Measurements from ENCODE around the gene EVI5L.
"Not testable (repeated sequence)": the region's sequence is repeated elsewhere in the genome, so short reads cannot be mapped to it uniquely, and the experiment has no call there.

The EVI5L gene

GRCh38 chr19:7848779-7849457 lies 18.9 kb downstream of the EVI5L start:
- DNase-seq, result no peak

DNA sequence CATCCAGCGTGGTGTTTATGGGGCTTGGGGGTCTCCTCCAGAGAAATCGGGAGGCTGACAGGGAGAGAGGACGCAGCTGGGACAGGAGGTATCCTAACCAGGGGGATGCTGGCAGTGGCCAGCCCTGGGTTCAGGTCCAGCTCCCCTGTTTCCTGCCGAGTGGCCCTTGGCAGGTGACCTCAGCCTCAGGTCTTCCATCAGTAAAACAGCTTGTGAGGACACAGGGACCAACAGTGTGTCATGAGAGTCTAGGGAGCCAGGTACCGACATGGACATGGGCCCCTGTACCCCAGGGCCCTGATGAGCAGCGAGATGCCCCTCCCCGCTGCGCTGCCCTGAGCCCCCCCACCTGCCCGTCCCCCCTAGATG lies 19.6 kb downstream of the EVI5L start:
- no peak for DNase-seq

GRCh38 chr19:7850000-7850813 lies 20.2 kb downstream of the EVI5L start:
- DNase-seq, result no peak

DNA sequence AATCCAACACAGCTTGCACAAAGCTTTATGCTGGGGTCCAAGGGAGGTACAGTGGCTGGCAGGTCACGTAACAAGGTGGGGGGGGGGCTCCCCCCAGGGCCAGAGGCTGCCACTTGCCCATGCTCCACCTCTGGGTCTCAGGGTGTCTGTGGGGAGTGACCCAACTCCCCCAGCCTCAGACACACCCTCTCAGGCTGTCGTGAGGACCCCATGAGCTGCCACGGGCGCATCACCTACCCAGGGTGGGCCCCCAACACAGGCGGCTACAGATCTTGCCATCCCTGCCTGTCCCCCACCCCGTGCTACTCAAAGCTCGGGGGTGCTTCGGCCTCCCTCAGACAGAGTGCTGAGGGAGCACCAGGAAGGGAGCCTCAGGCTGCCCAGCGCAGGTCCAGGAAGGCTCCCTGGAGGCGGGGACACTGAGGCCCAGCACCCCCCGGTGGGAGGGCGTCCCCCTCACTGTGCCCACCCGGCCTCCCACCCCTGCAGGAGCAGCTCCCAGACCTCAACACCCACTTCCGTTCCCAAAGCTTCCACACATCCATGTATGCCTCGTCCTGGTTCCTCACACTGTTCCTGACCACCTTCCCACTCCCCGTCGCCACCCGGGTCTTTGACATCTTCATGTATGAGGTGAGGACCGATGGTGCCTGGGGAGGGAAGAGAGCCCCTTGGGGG lies 21.1 kb downstream of the EVI5L start:
- no peak for DNase-seq

GRCh38 chr19:7851623-7852500 lies 21.8 kb downstream of the EVI5L start:
- DNase-seq, result no peak

- DNase-seq, result peak; percentile 83
Measured at GRCh38 chr19:7852851-7853769, 23.1 kb downstream of the EVI5L start.

DNA sequence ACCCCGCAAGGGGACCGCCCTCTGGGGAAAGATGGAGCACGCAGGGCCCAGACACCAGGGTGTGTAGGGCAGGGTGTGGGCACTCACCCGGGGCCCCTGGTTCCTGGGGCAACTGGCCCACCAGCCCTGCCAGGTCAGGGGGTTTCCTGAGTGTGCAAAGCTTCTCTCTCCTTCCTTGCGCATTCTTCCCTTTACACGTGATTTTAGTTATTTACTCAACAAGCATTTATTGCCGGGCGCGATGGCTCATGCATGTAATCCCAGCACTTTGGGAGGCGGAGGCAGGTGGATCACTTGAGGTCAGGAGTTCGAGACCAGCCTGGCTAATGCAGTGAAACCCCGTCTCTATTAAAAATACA lies 23.7 kb downstream of the EVI5L start:
- DNase-seq, result no peak

GRCh38 chr19:7855426-7856108 lies 25.5 kb downstream of the EVI5L start:
- no peak for DNase-seq

GRCh38 chr19:7856109-7856591 lies 26.1 kb downstream of the EVI5L start:
- DNase-seq, result no peak

DNA sequence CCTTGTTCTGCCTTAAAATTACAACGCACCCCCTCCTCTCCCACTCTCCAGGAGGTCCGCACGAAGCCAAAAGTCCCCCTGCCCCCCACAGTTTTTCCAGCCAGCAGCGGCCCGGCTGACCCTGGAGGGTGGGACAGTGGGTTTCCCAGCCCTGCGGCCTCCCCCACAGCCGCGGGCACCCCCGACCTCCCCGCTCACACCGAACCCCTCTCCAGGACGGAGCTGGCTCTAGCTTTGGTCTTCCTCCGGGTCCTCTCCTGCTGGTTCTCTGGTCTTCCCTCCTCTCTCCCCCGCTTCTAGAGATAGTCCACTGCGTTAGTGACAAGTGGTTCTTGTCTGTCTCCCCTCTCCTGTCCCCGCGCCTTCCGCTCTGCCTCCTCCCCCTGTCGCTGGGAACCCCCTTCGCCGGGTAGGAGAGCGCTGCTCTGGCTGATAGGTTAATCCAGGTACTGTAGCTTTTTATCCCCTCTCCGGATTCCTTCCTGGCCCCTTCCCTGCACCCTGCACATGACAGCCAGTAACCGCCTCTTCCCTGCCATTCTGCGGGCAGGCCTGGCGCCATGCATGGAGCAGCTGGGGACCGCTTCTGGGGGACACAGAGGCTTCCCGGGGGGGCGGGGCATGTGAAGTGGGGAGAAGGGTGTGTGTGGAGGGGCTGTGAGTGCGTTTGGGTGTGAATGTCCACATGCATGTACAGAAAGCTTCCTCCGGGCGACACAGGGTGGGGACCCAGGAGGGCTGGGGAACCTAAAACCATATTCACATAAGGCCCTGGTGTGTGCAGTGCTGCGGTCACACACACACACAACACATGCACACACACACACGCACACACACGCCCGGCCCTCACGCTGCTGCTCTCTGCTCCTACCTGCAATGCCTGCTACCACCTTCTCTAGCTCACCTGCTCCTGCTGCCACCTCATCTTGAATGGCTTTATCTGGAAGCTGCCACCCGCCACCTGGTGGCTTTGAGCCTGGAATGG lies 27.0 kb downstream of the EVI5L start:
- DNase-seq, result no peak

DNA sequence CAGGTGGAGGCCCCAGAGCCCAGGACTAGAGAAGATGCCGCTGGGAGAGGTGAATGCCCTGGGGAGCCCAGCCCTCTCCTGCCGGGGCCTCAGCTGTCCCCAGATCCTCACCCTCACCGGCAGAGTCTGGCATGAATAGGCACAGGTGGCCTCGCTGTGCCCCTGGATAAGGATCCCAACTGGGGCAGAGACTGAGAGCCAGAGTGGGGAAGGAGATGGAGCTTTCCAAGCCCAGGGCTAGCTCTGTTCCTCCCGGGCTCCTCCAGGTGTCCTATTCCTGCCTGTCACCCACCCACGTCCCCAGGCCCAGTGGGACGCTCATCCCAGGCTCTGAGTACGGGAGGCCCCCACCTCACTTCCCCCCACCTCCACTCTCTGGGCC lies 27.7 kb downstream of the EVI5L start:
- DNase-seq, result no peak

- no peak for DNase-seq
Measured at GRCh38 chr19:7858109-7858770, 28.2 kb downstream of the EVI5L start.

DNA sequence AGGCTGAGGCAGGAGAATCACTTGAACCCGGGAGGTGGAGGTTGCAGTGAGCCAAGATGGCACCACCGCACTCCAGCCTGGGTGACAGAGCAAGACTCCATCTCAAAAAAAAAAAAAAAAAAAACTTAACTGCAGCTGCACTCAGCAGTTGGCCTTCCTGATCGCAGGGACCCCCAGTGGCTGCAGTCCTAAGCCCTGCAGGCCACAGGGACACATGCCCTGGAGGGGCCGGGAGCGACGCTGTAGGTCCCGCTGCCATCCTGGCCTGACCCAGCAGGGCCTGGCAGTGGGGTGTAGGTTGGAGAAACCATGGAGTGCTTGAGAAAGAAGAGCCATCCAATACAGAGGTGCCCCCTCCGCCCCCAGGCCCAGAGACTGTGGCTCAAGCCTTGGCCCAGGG lies 29.1 kb downstream of the EVI5L start:
- DNase-seq, result not testable (repeated sequence)

DNA sequence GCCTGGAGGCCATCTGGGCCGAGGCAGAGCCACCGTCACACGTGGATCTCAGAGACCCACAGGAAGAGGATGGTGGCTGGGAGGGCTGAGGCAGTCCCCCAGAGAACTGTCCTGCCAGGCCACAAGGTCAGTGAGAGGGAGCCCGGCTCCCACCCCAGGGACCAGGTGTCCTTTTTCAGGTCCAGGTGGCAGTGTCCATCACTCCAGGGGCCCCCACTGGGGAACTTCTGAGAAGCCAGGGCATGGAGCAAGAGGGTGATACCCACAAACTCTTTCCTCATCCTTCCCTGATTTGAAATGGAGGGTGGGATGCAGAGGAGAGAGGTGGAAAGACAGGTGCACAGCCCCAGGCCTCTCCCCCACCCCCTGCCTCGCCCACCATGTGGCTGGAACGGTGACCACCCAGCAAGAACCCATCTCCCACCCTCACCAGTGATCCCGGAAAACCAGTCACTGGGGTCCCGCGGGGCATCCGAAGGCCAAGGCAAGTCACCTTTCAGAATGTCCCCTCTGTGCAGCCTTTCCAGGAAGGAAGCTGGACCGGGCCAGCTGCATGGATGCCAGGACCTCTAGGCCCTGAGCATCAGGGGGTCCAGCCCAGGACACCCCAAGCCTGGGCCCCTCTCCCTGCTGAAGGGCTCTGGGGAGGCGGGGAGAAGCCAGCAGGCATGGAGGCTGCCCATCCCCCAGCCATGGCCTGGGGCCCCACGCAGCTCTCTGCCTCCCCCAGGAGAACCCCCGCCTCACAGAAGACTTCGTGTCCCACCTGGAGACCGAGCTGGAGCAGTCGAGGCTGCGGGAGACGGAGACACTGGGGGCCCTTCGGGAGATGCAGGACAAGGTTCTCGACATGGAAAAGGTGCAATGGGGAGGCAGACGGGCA lies 30.1 kb downstream of the EVI5L start:
- no peak for DNase-seq

DNA sequence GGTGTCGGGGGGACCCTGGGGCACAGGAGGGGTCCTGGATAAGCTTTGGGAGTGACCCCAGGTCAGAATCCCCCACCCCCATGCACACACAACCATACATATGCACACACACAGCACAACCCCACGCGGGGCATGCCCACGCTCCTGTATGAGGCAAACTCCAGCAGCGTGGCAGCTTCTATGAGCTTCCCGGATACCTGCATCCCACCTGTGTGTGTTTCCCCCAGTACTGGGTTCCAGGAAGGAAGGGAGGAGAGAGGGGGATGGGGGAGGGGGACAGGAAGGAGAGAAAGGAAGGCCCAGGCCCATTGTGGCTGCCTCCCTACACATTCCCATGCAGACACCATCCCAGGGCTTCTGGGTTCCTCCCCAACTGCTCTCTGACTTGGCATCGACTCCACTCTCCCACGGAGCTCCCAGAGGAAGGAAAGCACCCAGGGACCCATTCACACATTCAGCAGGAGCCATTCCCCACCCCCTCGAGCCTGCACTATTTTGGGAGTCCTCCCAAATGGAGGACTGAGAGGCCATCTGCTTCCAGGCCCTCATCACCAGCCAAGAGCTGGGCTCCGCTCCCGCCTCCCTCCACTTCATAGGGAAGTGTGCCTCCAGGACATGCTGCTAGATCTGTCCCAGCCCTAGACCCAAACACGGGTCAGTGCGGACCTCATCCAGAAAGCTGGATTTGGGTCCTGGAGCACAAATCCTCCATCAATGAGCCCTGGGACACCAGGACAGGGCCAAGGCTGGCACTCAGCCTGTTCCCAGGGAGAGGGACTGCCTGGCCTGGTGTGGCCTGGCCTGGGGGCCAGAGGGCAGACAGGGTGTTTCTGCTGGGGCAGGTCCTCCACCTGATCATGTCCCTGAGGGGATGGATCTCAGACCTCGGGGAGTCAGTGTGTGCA lies 30.9 kb downstream of the EVI5L start:
- DNase-seq, result no peak

DNA sequence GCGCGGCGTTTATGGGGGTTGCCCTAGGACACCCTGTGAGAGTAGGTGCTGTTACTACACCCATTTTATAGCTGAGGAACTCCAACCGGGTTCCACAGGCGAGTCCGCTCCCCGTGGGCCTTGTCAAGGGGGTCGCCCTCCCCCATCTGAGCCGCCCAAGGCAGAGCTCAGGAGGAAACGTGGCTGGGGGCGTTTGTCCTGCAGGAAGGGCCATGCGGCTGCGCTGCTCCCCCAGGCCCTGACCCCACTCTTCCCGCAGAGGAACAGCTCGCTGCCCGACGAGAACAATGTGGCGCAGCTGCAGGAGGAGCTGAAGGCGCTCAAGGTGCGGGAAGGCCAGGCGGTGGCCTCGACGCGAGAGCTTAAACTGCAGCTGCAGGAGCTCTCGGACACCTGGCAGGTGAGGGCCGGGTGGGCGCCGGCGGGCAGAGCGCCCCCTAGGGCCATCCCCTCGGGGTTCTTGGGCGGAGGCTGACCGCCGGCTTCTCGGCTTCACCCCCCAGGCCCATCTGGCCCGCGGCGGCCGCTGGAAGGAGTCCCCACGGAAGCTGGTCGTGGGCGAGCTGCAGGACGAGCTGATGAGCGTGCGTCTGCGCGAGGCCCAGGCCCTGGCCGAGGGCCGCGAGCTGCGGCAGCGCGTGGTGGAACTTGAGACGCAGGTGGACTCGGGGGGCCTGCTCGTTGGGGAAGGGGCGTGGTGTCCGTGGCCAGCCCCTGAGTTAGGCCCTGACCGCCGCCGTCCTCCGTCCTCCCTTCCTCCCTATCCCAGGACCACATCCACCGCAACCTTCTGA lies 31.8 kb downstream of the EVI5L start:
- no peak for DNase-seq

All from DMS79 (cell line).